ENCODE results near the gene TUBA1C. TPM values are rescaled to one million over a fixed set of nuclear protein-coding genes. Genes with fewer than 3 reads are reported as not detected.

The TUBA1C gene
- total RNA-seq, 1 experiment from 2014 or later = 660 TPM

DNA sequence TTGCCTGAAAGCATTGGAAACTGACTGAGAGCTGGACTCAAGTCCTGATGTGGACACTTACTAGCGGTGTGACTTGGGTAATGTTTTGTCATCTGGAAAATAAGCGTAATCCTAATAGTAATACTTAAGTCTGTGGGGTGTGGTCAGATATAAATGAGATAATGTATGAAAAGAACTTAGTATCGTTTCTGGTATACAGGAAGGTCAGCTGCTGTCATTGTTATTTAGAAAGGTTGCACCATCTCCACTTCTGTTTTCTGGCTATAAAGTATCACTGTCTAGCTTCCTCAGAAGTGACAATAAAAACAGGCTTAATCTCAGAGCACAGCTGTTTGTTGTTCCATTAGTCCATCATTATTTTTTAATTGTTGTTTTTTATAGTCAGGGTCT is 34.1 kb upstream of the TUBA1C start:
- H3K4ac ChIP-seq (ENCODE audit: low read depth, low read length) = no peak overlapping the region
- no peak overlapping the region for H3K4me2 ChIP-seq (ENCODE audit: insufficient read depth, insufficient read length, low read length)
- Mint-ChIP-seq H3K4me1 (peaks cover 21 to 25% of the 10 kb centered on the region in 2 experiments), H3K36me3 (ENCODE audit: insufficient read depth in 1 of 3, low read depth in 3 of 3) (no peaks in the 10 kb centered on the region), H3K4me3 (no peak overlapping the region), H3K9me3 (no peaks in the 10 kb centered on the region; a peak in 1 of 5 replicates), H3K27ac (no peak overlapping the region), H3K27me3 (ENCODE audit: low read depth) (peaks cover 8% of the 10 kb centered on the region)
- no peak overlapping the region for H2BK15ac ChIP-seq (ENCODE audit: low read depth, low read length)
- TF ChIP-seq, protein P1, sequence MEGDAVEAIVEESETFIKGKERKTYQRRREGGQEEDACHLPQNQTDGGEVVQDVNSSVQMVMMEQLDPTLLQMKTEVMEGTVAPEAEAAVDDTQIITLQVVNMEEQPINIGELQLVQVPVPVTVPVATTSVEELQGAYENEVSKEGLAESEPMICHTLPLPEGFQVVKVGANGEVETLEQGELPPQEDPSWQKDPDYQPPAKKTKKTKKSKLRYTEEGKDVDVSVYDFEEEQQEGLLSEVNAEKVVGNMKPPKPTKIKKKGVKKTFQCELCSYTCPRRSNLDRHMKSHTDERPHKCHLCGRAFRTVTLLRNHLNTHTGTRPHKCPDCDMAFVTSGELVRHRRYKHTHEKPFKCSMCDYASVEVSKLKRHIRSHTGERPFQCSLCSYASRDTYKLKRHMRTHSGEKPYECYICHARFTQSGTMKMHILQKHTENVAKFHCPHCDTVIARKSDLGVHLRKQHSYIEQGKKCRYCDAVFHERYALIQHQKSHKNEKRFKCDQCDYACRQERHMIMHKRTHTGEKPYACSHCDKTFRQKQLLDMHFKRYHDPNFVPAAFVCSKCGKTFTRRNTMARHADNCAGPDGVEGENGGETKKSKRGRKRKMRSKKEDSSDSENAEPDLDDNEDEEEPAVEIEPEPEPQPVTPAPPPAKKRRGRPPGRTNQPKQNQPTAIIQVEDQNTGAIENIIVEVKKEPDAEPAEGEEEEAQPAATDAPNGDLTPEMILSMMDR (conservative IDR thresholded peaks at IDR 0.05) = no peak
- H3K23ac ChIP-seq (ENCODE audit: insufficient read length, low read depth, low read length) = no peak overlapping the region
- H3K56ac ChIP-seq (ENCODE audit: insufficient read length, low read depth, low read length) = no peak overlapping the region
- H4K20me1 ChIP-seq (ENCODE audit: control insufficient read depth, insufficient read depth, insufficient read length) = no peaks in the 10 kb centered on the region
- H2BK12ac ChIP-seq (ENCODE audit: insufficient read length, low read depth, low read length) = no peak overlapping the region
- no peaks in the 10 kb centered on the region for H3K79me1 ChIP-seq (ENCODE audit: insufficient read depth, low read depth, low read length, poor library complexity, severe bottlenecking)
- DNase-seq = no peak
- H3K27ac ChIP-seq (ENCODE audit: insufficient read length, low read depth, low read length) = no peak overlapping the region
- H3K9ac ChIP-seq (ENCODE audit: extremely low read depth, insufficient read length, low read length) = no peak overlapping the region
- no peak overlapping the region for H4K5ac ChIP-seq (ENCODE audit: insufficient read length, low read depth, low read length)
- H3K27me3 ChIP-seq (ENCODE audit: insufficient read depth, low read length) = no peaks in the 10 kb centered on the region
- peaks cover 5% of the 10 kb centered on the region; the same call in 1 of the 2 replicates for H3K4me1 ChIP-seq (ENCODE audit: insufficient read depth, low read length)
- WGBS (ENCODE audit: extremely low coverage, insufficient read length, low lambda C conversion rate) = no CpG with 5 or more reads among the region's 3 CpGs
- no peak overlapping the region for H2BK120ac ChIP-seq (ENCODE audit: low read depth, low read length, poor library complexity, severe bottlenecking)
- H4K8ac ChIP-seq (replicated peaks; ENCODE audit: insufficient read length, low read depth, low read length) = no peak overlapping the region
- H3K18ac ChIP-seq (ENCODE audit: insufficient read length, low read depth, low read length) = no peak overlapping the region
- no peak overlapping the region for H3K14ac ChIP-seq (ENCODE audit: insufficient read depth, low read length)
- H2AFZ ChIP-seq (ENCODE audit: low read length) = no peak overlapping the region
- H4K91ac ChIP-seq (ENCODE audit: insufficient read length, low read depth, low read length) = no peak overlapping the region
- no peak overlapping the region for H3T11ph ChIP-seq (ENCODE audit: low read length)
- no peak overlapping the region for H2BK5ac ChIP-seq (ENCODE audit: insufficient read length, low read length)
- H3K79me2 ChIP-seq (ENCODE audit: insufficient read depth, low read length) = no peaks in the 10 kb centered on the region
- H3K23me2 ChIP-seq (ENCODE audit: insufficient read length, low read depth, low read length, poor library complexity, severe bottlenecking) = no peaks in the 10 kb centered on the region
- no peak overlapping the region for H2BK20ac ChIP-seq (ENCODE audit: low read depth, low read length, poor library complexity, severe bottlenecking)
- H2AK5ac ChIP-seq (ENCODE audit: insufficient read length, low read length) = no peak overlapping the region
- no peaks in the 10 kb centered on the region for H3K9me3 ChIP-seq (ENCODE audit: control insufficient read depth, low read depth, low read length)

Data from H9 (cell line).